ENCODE measurements around the gene FAM222B. TPM values are rescaled to one million over a fixed set of nuclear protein-coding genes. Genes with fewer than 3 reads are reported as not detected.
A peak's percentile ranks its signal among the peaks of the same experiment; 100 is the strongest.

The FAM222B gene
- total and polyA plus RNA-seq, 9 of the 15 experiments (the other 6 are each of a cell fraction or from before 2014, with no cell fraction given), result 4.0 to 34.6 (median 7.5) TPM

DNA sequence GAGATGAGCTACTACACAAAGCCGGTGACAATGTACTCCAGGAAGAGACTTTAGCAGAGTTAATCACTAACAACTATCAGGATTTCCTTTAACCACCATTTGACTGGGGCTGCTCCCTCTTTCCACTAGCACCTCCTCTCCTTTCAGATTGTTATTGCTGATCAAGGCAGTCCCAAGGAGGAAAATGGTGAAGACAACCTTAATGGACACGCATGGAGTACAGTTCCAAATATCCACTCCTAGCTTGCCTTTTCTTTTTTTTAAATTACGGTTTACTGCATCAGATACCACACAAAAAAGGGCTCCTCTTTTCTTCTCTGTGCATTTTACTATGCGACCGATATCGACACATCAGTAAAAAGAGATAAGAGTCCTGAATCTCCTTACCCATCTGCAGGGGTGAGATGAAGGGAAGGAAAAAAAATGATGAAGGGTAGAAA lies 30.9 kb downstream of the FAM222B start (continued):
- TF ChIP-seq KDM1A (IDR thresholded peaks at IDR 0.05), result no peak
- peak; percentile 44; the same call in 1 of the 2 replicates for TF ChIP-seq SMARCE1 (IDR thresholded peaks at IDR 0.05)
- TF ChIP-seq CTCFL (IDR thresholded peaks at IDR 0.05; ENCODE audit: borderline replicate concordance, insufficient read depth, low read depth, low read length, poor library complexity, severe bottlenecking), result no peak
- TF ChIP-seq TBP (optimal IDR thresholded peaks at IDR 0.05; ENCODE audit: low read depth, low read length), result no peak
- TF ChIP-seq ARID1B (IDR thresholded peaks at IDR 0.05), result peak; percentile 61; the same call in 1 of the 2 replicates
- TF ChIP-seq RCOR1 (IDR thresholded peaks at IDR 0.05; ENCODE audit: borderline replicate concordance in 1 of 2, low read depth in 2 of 2, low read length in 2 of 2), result 0 out of 4 replicates have a peak, but pooled peaks of 1 of the 2 experiments have one; percentile 9
- TF ChIP-seq NR1H2 (CRISPR knock-in tag; IDR thresholded peaks at IDR 0.05), result no peak
- no peak for TF ChIP-seq HSF4 (CRISPR knock-in tag; IDR thresholded peaks at IDR 0.05; ENCODE audit: borderline replicate concordance)
- no peak for TF ChIP-seq PTTG1 (tag; IDR thresholded peaks at IDR 0.05; ENCODE audit: low read depth)
- no peak for TF ChIP-seq AFF4 (CRISPR knock-in tag; IDR thresholded peaks at IDR 0.05)
- TF ChIP-seq GATA2 (CRISPR knock-in tag; IDR thresholded peaks at IDR 0.05), result peak; percentile 71
- TF ChIP-seq SMARCA4 (IDR thresholded peaks at IDR 0.05), result peak; percentile 76; the same call in 1 of the 2 replicates
- 0 out of 2 replicates have a peak, but pooled peaks have one; percentile 31 for TF ChIP-seq NFRKB (IDR thresholded peaks at IDR 0.05; ENCODE audit: low read depth)
- TF ChIP-seq ESRRB (CRISPR knock-in tag; IDR thresholded peaks at IDR 0.05; ENCODE audit: borderline replicate concordance), result no peak
- peak in 1 of 3 experiments; percentile 37 for TF ChIP-seq YY1 (IDR thresholded peaks at IDR 0.05; ENCODE audit: borderline replicate concordance in 1 of 3, control insufficient read depth in 1 of 3, extremely low read depth in 1 of 3, insufficient read depth in 3 of 3, insufficient read length in 1 of 3, insufficient replicate concordance in 2 of 3, low read depth in 1 of 3, low read length in 2 of 3)
- 0 out of 2 replicates have a peak, but pooled peaks have one; percentile 34 for TF ChIP-seq SMARCC2 (IDR thresholded peaks at IDR 0.05; ENCODE audit: low read depth)
- 0 out of 2 replicates have a peak, but pooled peaks have one; percentile 6 for TF ChIP-seq MAFK (IDR thresholded peaks at IDR 0.05; ENCODE audit: low read length)
- no peak for TF ChIP-seq ZEB2 (IDR thresholded peaks at IDR 0.05)
- TF ChIP-seq ZBTB2 (IDR thresholded peaks at IDR 0.05), result peak; percentile 60; the same call in 1 of the 2 replicates
- TF ChIP-seq SNIP1 (IDR thresholded peaks at IDR 0.05; ENCODE audit: low read depth), result no peak
- TF ChIP-seq GATAD2B (IDR thresholded peaks at IDR 0.05; ENCODE audit: borderline replicate concordance), result peak; percentile 63; the same call in 1 of the 2 replicates

Data from K562 (cell line).